Thoracic aorta (tissue), 2 donors: ENCODE data around the gene CAPN1. TPM values are rescaled to one million over a fixed set of nuclear protein-coding genes. Genes with fewer than 3 reads are reported as not detected.

Experiments used
- ATAC-seq: fragments of 150-250 bp; one replicate; pipeline ENCODE4 v1.8.0; 2017; ENCODE audit warnings: low read depth; ENCODE audit not compliant: insufficient number of reproducible peaks, low FRiP score
- DNase-seq: peaks from one replicate; pipeline ENCODE4 v3.0.0-alpha.2; 2020; ENCODE audit warnings: low spot score
- H3K27ac ChIP-seq, 2 donors: fragments of 200-600 bp; sonication (generic); 1 replicate in 1 of 2; 2 replicates in 1 of 2; pipeline ENCODE4 v1.5.1; 2016; ENCODE audit warnings: mild to moderate bottlenecking in 2 of 2, moderate library complexity in 2 of 2
- H3K27me3 ChIP-seq: fragments of 200-600 bp; sonication (generic); replicated peaks from 2 replicates; pipeline ENCODE4 v1.6.0; 2016; ENCODE audit warnings: mild to moderate bottlenecking; ENCODE audit not compliant: insufficient read depth
- H3K36me3 ChIP-seq: fragments of 200-600 bp; sonication (generic); one replicate; pipeline ENCODE4 v1.5.1; 2016
- H3K4me1 ChIP-seq, 2 donors: fragments of 200-600 bp; sonication (generic); 1 replicate in 1 of 2; 2 replicates in 1 of 2; pipeline versions ENCODE4 v1.5.1 to v1.6.0; 2016; ENCODE audit warnings: low read depth in 2 of 2, mild to moderate bottlenecking in 1 of 2; ENCODE audit not compliant: control insufficient read depth in 1 of 2
- H3K4me3 ChIP-seq: fragments of 200-600 bp; sonication (generic); 2 replicates; pipeline ENCODE4 v1.5.1; 2016; ENCODE audit warnings: mild to moderate bottlenecking
- H3K9me3 ChIP-seq: fragments of 200-600 bp; sonication (generic); 2 replicates; pipeline ENCODE4 v1.5.1; 2016
- CTCF ChIP-seq: fragments of 200-600 bp; sonication (generic); IDR thresholded peaks from one replicate; pipeline ENCODE4 v1.5.1; 2019; ENCODE audit warnings: antibody characterized with exemption
- total RNA-seq, 2 donors: library from RNA; depleted of rRNA; stranded (reverse); fragments of >200 nt; gene quantifications; one replicate each; pipeline versions ENCODE4 v1.1.0 to v1.2.3, GENCODE V29; 2016

CAPN1 gene
- total RNA-seq, 2 donors from 2014 or later: 168 to 203 TPM

- no peaks in the 10 kb centered on the region for H3K9me3 ChIP-seq
- ATAC-seq (no peak), DNase-seq (no peak)
- no peaks in the 10 kb centered on the region for H3K4me1 ChIP-seq
- TF ChIP-seq CTCF: no peak
- H3K36me3 ChIP-seq: no peaks in the 10 kb centered on the region
- H3K27me3 ChIP-seq: no peaks in the 10 kb centered on the region
- no peak overlapping the region for H3K27ac ChIP-seq
- H3K4me3 ChIP-seq: no peak overlapping the region
Observed at GRCh38 chr11:65217441-65218423, 36.0 kb downstream of the CAPN1 start.

DNA sequence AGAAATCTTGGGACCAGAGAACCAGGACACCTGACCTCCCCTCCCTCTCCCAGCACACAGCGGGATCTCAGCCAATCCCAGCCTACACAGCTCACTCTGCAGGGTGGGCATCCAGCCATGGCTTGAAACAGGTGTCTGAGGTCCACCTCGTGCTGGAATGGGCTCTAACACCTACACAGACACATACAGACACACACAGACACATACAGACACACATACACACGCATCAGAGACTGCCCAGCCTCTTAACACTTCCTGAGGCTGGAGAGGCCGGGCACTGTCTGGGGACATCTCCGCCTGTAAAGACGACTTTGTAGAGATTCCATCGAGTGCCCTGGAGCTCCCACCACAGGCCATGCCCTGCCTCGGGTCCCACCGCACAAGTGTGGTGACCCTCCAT is 36.7 kb downstream of the CAPN1 start:
- DNase-seq (no peak), ATAC-seq (no peak)
- no peak for TF ChIP-seq CTCF
- H3K36me3 ChIP-seq: no peaks in the 10 kb centered on the region
- no peaks in the 10 kb centered on the region for H3K9me3 ChIP-seq
- no peaks in the 10 kb centered on the region for H3K4me1 ChIP-seq
- H3K4me3 ChIP-seq: no peak overlapping the region
- H3K27me3 ChIP-seq: no peaks in the 10 kb centered on the region
- no peak overlapping the region for H3K27ac ChIP-seq

- no peak for DNase-seq
- Histone ChIP-seq H3K27me3 (no peaks in the 10 kb centered on the region), H3K27ac (no peak overlapping the region), H3K9me3 (no peaks in the 10 kb centered on the region), H3K4me3 (no peak overlapping the region), H3K36me3 (no peaks in the 10 kb centered on the region), H3K4me1 (peaks cover 0 to 2% of the 10 kb centered on the region in 2 donors)
- ATAC-seq: no peak
- no peak for TF ChIP-seq CTCF
Observed at GRCh38 chr11:65219930-65220213, 38.1 kb downstream of the CAPN1 start.

GRCh38 chr11:65221026-65221425 is 39.3 kb downstream of the CAPN1 start:
- TF ChIP-seq CTCF: no peak
- ATAC-seq (no peak), DNase-seq (no peak)
- no peak overlapping the region for H3K4me3 ChIP-seq
- no peak overlapping the region for H3K27ac ChIP-seq
- H3K4me1 ChIP-seq: peaks cover 6 to 13% of the 10 kb centered on the region in 2 donors
- no peaks in the 10 kb centered on the region for H3K36me3 ChIP-seq
- no peaks in the 10 kb centered on the region for H3K9me3 ChIP-seq
- no peaks in the 10 kb centered on the region for H3K27me3 ChIP-seq

DNA sequence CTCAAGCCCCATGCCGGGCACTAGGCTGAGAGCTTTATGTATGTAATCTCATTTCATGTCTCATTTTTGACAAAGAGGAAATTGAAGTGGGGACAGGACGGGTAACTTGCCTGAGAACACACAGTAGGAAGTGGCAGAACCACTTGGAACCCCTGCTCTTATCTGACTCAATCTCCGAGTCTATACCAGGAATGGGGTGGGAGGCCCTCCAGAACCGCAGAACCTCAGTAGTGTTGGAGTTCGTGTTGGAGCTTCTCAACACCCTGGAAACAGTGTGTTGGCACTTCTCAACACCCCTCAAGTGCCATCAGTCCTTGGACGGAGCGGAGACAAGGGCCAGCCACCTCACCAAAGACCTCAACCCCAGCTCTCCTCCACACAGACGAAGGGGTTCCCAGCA is 41.3 kb downstream of the CAPN1 start:
- Histone ChIP-seq H3K4me3 (no peak overlapping the region), H3K27ac (no peak overlapping the region), H3K36me3 (no peaks in the 10 kb centered on the region), H3K4me1 (peaks cover 6 to 17% of the 10 kb centered on the region in 2 donors), H3K9me3 (no peaks in the 10 kb centered on the region), H3K27me3 (no peaks in the 10 kb centered on the region)
- DNase-seq (no peak), ATAC-seq (no peak)
- TF ChIP-seq CTCF: no peak
